ENCODE data around the gene ROR1.

DNA sequence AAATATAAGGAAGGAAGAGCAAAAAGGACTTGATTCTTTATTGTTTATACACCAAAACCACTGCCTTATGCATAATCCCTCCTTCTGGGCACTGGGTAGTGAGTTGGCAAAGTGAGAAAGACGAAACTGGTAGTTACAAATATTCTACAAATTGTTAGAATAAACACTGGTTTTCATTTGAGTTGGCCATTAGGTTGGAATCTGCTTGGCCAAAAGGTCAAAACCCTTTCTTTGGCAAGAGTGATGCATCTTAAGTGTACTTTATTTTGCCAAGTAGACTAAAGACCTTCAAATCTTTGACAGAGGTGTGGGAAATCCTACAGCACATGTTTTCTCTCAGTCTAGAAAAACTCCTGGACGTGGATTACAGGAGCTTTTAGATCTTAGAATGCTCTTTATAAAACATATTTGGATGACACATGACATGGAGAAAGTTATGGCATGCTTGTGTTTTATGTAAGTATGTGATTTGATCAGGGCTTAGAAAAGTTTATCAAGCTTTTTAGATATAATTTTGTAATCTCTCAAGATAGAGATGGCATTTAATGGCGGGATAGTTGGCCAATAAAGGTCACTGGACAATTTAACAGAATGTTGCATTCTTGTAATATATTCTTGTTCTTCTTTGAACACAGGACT lies 120.9 kb downstream of the ROR1 start:
- TF ChIP-seq, protein P1, sequence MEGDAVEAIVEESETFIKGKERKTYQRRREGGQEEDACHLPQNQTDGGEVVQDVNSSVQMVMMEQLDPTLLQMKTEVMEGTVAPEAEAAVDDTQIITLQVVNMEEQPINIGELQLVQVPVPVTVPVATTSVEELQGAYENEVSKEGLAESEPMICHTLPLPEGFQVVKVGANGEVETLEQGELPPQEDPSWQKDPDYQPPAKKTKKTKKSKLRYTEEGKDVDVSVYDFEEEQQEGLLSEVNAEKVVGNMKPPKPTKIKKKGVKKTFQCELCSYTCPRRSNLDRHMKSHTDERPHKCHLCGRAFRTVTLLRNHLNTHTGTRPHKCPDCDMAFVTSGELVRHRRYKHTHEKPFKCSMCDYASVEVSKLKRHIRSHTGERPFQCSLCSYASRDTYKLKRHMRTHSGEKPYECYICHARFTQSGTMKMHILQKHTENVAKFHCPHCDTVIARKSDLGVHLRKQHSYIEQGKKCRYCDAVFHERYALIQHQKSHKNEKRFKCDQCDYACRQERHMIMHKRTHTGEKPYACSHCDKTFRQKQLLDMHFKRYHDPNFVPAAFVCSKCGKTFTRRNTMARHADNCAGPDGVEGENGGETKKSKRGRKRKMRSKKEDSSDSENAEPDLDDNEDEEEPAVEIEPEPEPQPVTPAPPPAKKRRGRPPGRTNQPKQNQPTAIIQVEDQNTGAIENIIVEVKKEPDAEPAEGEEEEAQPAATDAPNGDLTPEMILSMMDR (IDR thresholded peaks at IDR 0.05; ENCODE audit: borderline replicate concordance, extremely low read depth, low read length, poor library complexity, severe bottlenecking), result no peak
- no peak for TF ChIP-seq EZH2 (IDR thresholded peaks at IDR 0.05; ENCODE audit: borderline replicate concordance, low read depth, low read length, severe bottlenecking)
